Measurements from ENCODE around the gene LYSMD4. TPM values are rescaled to one million over a fixed set of nuclear protein-coding genes. Genes with fewer than 3 reads are reported as not detected.

Gene LYSMD4
- total RNA-seq, 4 donors from 2014 or later = 18.3 to 34.8 (median 32.2) TPM

DNA sequence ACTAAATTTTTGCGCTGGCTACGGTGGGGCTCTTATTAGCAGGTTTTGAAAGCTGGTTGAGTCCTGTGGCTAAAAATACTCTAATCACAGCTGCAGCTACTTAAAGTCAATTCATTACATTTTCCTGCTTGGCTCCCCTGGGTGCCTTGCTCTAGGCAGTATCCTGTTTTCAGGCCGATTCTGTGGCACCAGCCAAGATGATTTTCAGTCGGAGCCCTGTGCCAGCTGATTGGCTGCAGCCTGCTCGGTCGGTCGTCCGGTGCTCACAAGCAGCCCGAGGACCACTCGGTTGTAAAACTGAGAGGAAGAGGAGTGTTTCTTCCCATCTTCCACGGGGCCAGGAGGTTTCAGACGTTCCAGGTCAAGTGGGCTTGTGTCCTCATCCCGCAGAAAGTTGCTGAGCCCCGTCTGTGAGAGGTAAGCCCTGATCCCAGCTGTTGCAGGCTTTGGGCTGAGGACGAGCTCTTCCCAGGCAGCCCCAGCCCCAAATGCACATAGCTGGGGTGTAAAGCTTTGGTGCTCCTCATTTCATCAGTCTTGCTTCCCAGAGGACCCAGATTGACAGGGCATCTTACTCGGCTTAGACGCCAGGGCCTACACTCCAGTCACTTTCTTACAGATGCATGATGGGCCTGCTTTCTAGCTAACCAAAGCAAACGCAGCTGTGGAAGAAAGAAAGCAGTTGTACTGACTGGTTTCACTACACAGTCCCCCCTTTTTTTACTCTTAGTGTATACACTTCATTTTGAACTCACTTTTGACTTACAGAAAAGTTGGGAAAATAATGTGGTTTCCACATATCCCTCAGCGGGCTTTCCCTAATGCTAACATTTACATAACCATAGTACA, 15.9 kb downstream of the LYSMD4 start:
- 20 to 57% methylated on average over 16 to 19 of the region's 19 CpGs for WGBS, 2 donors
- no peak overlapping the region for H3K4me3 ChIP-seq (ENCODE audit: low read depth, poor library complexity, severe bottlenecking)
- DNase-seq (ENCODE audit: low spot score in 2 of 2) = no peak
- TF ChIP-seq, protein P1, sequence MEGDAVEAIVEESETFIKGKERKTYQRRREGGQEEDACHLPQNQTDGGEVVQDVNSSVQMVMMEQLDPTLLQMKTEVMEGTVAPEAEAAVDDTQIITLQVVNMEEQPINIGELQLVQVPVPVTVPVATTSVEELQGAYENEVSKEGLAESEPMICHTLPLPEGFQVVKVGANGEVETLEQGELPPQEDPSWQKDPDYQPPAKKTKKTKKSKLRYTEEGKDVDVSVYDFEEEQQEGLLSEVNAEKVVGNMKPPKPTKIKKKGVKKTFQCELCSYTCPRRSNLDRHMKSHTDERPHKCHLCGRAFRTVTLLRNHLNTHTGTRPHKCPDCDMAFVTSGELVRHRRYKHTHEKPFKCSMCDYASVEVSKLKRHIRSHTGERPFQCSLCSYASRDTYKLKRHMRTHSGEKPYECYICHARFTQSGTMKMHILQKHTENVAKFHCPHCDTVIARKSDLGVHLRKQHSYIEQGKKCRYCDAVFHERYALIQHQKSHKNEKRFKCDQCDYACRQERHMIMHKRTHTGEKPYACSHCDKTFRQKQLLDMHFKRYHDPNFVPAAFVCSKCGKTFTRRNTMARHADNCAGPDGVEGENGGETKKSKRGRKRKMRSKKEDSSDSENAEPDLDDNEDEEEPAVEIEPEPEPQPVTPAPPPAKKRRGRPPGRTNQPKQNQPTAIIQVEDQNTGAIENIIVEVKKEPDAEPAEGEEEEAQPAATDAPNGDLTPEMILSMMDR (IDR thresholded peaks at IDR 0.05) = no peak
- TF ChIP-seq POLR2A (IDR thresholded peaks at IDR 0.05) = no peak
- intact Hi-C loops (cut with DNase I; ENCODE audit: low total_unique reads) = no loop called here

- no peak overlapping the region for H3K4me3 ChIP-seq (ENCODE audit: low read depth, poor library complexity, severe bottlenecking)
Observed at GRCh38 chr15:99716540-99717095, 16.6 kb downstream of the LYSMD4 start.

GRCh38 chr15:99712415-99712814, 20.8 kb downstream of the LYSMD4 start:
- no peak overlapping the region for H3K4me3 ChIP-seq (ENCODE audit: low read depth, poor library complexity, severe bottlenecking)
- no peak for DNase-seq (ENCODE audit: low spot score in 2 of 2)
- intact Hi-C loops (cut with DNase I; ENCODE audit: low total_unique reads) = no loop called here
- no peak for TF ChIP-seq POLR2A (IDR thresholded peaks at IDR 0.05)
- TF ChIP-seq, protein P1 (IDR thresholded peaks at IDR 0.05) = no peak
- WGBS, 2 donors = 76 to 83% methylated on average over 18 of the region's 18 CpGs

More at GRCh38 chr15:99716540-99717095, 16.6 kb downstream of the LYSMD4 start:
- TF ChIP-seq POLR2A (IDR thresholded peaks at IDR 0.05) = no peak
- TF ChIP-seq, protein P1 (IDR thresholded peaks at IDR 0.05) = no peak
- intact Hi-C loops (cut with DNase I; ENCODE audit: low total_unique reads) = no loop called here
- no peak for DNase-seq (ENCODE audit: low spot score in 2 of 2)
- WGBS, 2 donors = 43 to 59% methylated on average over 10 of the region's 10 CpGs

DNA sequence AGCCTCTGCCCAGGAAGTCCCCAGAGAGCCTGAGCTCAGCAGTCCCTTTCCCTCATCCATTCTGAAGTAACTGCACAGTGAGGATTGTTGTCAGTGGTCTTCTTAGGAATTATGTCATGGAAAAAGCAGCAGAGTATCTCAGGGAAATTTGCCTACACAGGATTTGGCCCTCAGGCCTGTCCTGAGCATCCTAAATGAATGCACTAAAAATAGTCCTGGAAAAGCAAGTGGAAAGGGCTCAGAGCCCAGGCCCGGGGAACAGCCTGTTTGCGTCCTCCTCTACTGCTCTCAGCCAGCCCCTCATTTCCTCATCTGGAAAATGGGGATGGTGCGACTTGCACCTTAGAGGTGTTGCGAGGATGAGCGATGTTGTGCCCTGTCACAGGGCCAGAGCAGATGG, 21.6 kb downstream of the LYSMD4 start:
- WGBS, 2 donors = 46 to 60% methylated on average over 5 of the region's 5 CpGs
- TF ChIP-seq, protein P1 (IDR thresholded peaks at IDR 0.05) = no peak
- no peak for TF ChIP-seq POLR2A (IDR thresholded peaks at IDR 0.05)
- no peak for DNase-seq (ENCODE audit: low spot score in 2 of 2)
- no peak overlapping the region for H3K4me3 ChIP-seq (ENCODE audit: low read depth, poor library complexity, severe bottlenecking)
- intact Hi-C loops (cut with DNase I; ENCODE audit: low total_unique reads) = no loop called here

DNA sequence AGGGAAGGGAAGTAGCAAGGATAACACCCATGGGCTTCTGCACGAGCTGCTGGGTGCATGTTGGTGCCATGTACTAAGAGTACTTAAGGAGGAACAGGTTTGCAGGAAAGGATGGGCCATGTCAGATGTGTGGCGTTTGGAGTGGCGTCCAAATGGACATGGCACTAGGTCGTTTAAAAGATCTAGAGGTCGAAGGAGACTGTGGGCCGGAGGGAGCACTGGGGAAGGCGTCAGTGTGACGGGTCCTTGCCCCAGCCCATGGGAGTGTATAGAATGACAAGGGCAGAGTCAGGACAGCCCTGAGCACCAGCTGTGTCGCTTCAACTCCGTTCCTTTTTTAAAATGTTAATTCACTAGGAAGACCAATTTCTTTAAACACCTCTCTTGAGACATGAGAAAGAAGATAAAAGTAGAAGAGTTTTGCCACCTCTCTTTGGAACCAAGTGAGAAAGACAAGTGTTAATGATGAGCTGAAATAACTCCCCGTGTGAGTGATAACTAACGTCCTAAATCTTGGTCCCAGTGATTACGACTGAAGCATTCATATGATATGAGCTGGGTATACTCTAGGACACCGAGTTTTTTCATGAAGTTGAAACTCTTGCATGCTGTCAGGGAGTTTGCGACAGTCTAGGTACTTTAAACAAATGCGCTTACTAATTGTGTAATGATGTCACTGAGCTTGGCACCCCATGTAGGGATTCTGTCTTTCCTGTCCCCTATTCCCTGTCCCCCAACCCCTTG, 23.8 kb downstream of the LYSMD4 start:
- no peak for DNase-seq (ENCODE audit: low spot score in 2 of 2)
- WGBS, 2 donors = 82 to 85% methylated on average over 16 of the region's 16 CpGs
- intact Hi-C loops (cut with DNase I; ENCODE audit: low total_unique reads) = loop anchor here (10.0 kb wide), 1 partner anchor 425 kb away; no protein-coding TSS in a partner anchor
- H3K4me3 ChIP-seq (ENCODE audit: low read depth, poor library complexity, severe bottlenecking) = no peak overlapping the region
- TF ChIP-seq, protein P1 (IDR thresholded peaks at IDR 0.05) = no peak
- no peak for TF ChIP-seq POLR2A (IDR thresholded peaks at IDR 0.05)
